H1 (cell line): Measurements from ENCODE around the gene FAM131C. TPM values are rescaled to one million over a fixed set of nuclear protein-coding genes. Genes with fewer than 3 reads are reported as not detected.

Source experiments
- CTCF ChIP-seq, 3 experiments: IDR thresholded peaks; 1 replicate in 2 of 3; 2 replicates in 1 of 3; pipeline versions ENCODE4 v1.5.1 to v1.6.1; 2011; ENCODE audit warnings: low read length in 3 of 3, mild to moderate bottlenecking in 3 of 3, inconsistent platforms in 2 of 3, low read depth in 1 of 3, moderate library complexity in 1 of 3; ENCODE audit not compliant: insufficient read depth in 1 of 3; ENCODE audit errors: control extremely low read depth in 1 of 3
- JUN ChIP-seq: IDR thresholded peaks from 2 replicates; pipeline ENCODE4 v1.6.1; 2011; ENCODE audit warnings: low read depth, mild to moderate bottlenecking, improper control_type of control experiment, low read length
- RAD21 ChIP-seq, 2 experiments: IDR thresholded peaks in 1 of 2; conservative IDR thresholded peaks in 1 of 2; 2 replicates each; pipeline ENCODE4 v1.6.1; 2011; ENCODE audit warnings: low read depth in 2 of 2, low read length in 2 of 2, improper control_type of control experiment in 1 of 2, inconsistent platforms in 1 of 2, mild to moderate bottlenecking in 1 of 2, moderate library complexity in 1 of 2
- polyA plus RNA-seq, 7 experiments: library from polyadenylated mRNA; depleted of rRNA in 3 of 7; stranded (reverse) in 5 of 7; unstranded in 2 of 7; fragments of >200 nt in 5 of 7; fragments of 200-250 nt in 2 of 7; gene quantifications; 1 replicate in 5 of 7; 2 replicates in 1 of 7; 4 replicates in 1 of 7; pipeline versions ENCODE4 v1.2.1 to v1.2.3, GENCODE V29; 2011 to 2013; ENCODE audit warnings: missing spikeins in 2 of 7, mixed read lengths in 2 of 7
- total RNA-seq: library from RNA; stranded (reverse); fragmentation: NEBNext Ultra II Directional; extraction: Animal tissue kit (Norgen Biotek cat#: 25700); gene quantifications from 2 replicates; pipeline ENCODE4 v1.2.1, GENCODE V29; 2021

The FAM131C gene
- total and polyA plus RNA-seq, 2 of the 8 experiments (the other 6 are each of a cell fraction or from before 2014, with no cell fraction given), result 0.73 to 0.78 TPM

DNA sequence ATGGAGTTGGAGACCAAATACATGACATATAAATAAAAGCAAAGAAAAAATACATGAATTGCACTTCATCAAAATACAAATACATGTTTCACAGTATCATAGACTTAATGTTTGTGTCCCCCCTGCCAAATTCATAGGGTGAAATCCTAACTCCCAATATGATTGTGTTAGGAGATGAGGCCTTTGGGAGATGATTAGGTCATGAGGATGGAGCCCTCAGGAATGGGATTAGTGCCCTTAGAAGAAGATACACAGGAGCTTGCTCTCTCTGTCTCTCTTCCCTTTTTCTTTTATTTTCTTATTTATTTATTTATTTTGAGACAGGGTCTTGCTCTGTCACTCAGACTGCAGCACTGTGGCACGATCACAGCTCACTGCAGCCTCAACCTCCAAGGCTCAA, 26.0 kb upstream of the FAM131C start (continued):
- TF ChIP-seq CTCF (IDR thresholded peaks at IDR 0.05; ENCODE audit: control extremely low read depth in 1 of 3, insufficient read depth in 1 of 3, low read depth in 1 of 3, low read length in 3 of 3), result no peak
- no peak for TF ChIP-seq RAD21 (IDR thresholded peaks at IDR 0.05 in 1 of 2, conservative IDR thresholded peaks at IDR 0.05 in 1 of 2; ENCODE audit: low read depth in 2 of 2, low read length in 2 of 2)
- no peak for TF ChIP-seq JUN
- TF ChIP-seq, all 59 proteins: peak for 0
